SK-N-MC (cell line): ENCODE measurements around the gene RPS14.
"Not testable (repeated sequence)": the region's sequence is repeated elsewhere in the genome, so short reads cannot be mapped to it uniquely, and the experiment has no call there.

Experiments
- DNase-seq: peaks from one replicate; pipeline ENCODE4 v3.0.0-alpha.2; 2011; ENCODE audit warnings: low read depth, low spot score
- H3K27ac ChIP-seq: fragments of 200-600 bp; sonication (generic); 2 replicates; pipeline ENCODE4 v1.5.1; 2016; ENCODE audit warnings: mixed run types
- H3K36me3 ChIP-seq: fragments of 200-600 bp; sonication (generic); 2 replicates; pipeline ENCODE4 v1.6.1; 2017; ENCODE audit warnings: antibody characterized with exemption, low read length, mixed read lengths; ENCODE audit not compliant: insufficient read depth
- H3K4me3 ChIP-seq: fragments of 200-600 bp; sonication (generic); 2 replicates; pipeline ENCODE4 v1.5.1; 2016
- H3K9ac ChIP-seq: fragments of 200-600 bp; sonication (generic); 2 replicates; pipeline ENCODE4 v1.8.0; 2017; ENCODE audit warnings: mixed run types, mixed read lengths; ENCODE audit not compliant: insufficient read length
- H3K9me3 ChIP-seq: fragments of 200-600 bp; sonication (generic); 2 replicates; pipeline ENCODE4 v1.6.1; 2017; ENCODE audit warnings: low read depth, mild to moderate bottlenecking, antibody characterized with exemption, low read length, moderate library complexity, mixed read lengths
- EZH2 ChIP-seq: fragments of 200-600 bp; sonication (generic); IDR thresholded peaks from one replicate; pipeline ENCODE4 v1.6.1; 2017; ENCODE audit warnings: antibody characterized with exemption
- FOXP2 ChIP-seq: optimal IDR thresholded peaks from 2 replicates; pipeline ENCODE3; 2011; ENCODE audit warnings: mild to moderate bottlenecking, moderate library complexity; ENCODE audit not compliant: insufficient read depth; ENCODE audit errors: extremely low read length, control extremely low read depth
- POLR2AphosphoS5 ChIP-seq: IDR thresholded peaks from 2 replicates; pipeline ENCODE4 v1.6.1; 2012; ENCODE audit warnings: mild to moderate bottlenecking, low read depth, low read length, borderline replicate concordance

Gene RPS14

DNA sequence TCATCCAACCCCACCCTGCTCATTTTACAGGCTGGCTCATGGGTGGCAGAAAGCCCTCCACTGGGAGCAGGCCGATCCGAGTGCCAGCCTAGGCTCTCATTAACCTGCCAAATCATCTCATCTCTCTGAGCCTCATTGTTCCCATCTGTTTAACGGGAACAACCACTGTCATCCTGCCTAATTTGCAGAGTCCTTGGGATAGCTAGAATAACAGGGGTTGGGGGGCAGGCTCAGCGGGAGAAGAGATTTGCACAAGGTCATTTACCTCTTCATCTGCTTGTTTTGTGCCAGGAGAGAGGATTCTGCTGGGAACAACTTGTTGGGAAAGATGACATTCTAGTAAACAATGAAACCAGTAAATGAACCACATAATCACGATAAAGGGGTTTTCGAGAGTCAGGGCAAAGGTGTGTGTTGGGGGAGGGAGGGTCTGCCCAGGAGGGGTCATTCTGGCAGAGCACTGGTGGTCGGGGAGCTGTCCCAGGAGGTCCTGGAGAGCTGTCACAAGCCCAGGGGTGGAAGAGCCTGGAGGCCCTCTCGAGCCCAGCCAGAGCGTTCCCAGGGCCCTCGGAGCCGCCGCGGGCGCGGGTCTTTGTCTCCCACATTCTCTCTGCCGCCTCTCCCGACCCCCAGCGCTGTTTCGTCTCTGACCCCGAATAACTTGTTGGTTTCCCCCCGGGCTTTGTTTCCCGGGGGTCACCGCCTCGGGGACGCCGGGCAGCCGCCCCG is 35.6 kb upstream of the RPS14 start:
- peak overlapping the region; percentile 96 for H3K4me3 ChIP-seq

DNA sequence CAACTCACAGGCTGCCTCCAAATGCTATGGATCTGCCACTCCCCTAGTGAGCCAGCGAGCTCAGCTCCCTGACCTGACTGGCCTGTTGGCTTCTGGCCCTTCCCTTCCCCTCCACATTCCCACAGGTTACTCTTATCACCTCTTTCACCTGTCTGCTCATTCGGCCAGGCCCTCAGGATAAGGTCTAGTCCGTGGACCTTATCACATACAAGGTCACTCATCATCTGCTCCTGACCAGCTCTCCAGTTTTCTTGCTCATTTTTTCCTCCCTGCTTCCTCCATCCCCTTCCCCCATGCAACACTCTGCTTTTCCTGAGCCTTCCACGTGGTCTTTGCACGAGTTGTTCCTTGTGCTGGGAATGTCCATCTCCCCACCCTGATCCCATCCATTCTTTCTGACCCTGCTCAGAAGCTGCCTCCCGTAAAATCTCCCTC is 32.5 kb upstream of the RPS14 start:
- Histone ChIP-seq H3K36me3 (no peaks in the 10 kb centered on the region), H3K4me3 (no peak overlapping the region), H3K27ac (no peak overlapping the region), H3K9ac (no peak overlapping the region), H3K9me3 (no peaks in the 10 kb centered on the region)
- TF ChIP-seq FOXP2 = no peak
- no peak for TF ChIP-seq POLR2AphosphoS5
- TF ChIP-seq EZH2 = no peak
- no peak for DNase-seq

More for the DNA sequence above, 35.6 kb upstream of the RPS14 start:
- no peaks in the 10 kb centered on the region for H3K36me3 ChIP-seq
- TF ChIP-seq POLR2AphosphoS5 (no peak), FOXP2 (no peak), EZH2 (no peak)
- no peaks in the 10 kb centered on the region for H3K9me3 ChIP-seq
- no peak for DNase-seq
- H3K9ac ChIP-seq = peak overlapping the region; percentile 96
- H3K27ac ChIP-seq = no peak overlapping the region; the same call in 1 of the 2 replicates

DNA sequence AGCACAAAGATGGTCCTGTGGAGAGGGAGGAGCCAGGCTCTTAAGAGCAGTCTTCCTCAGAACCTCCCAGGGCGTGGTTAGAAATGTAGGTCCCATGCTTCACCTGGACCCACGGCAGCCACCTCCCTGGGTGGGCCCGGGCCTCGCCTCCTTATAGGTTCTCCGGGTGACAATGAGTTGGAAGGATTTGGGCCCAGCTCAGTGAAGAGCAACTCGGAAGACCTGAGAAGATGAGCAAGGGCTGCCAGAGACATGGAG is 32.1 kb upstream of the RPS14 start:
- DNase-seq = no peak
- Histone ChIP-seq H3K36me3 (no peaks in the 10 kb centered on the region), H3K27ac (no peak overlapping the region), H3K4me3 (no peak overlapping the region), H3K9me3 (no peaks in the 10 kb centered on the region), H3K9ac (no peak overlapping the region)
- no peak for TF ChIP-seq EZH2
- TF ChIP-seq POLR2AphosphoS5 = no peak
- TF ChIP-seq FOXP2 = no peak

DNA sequence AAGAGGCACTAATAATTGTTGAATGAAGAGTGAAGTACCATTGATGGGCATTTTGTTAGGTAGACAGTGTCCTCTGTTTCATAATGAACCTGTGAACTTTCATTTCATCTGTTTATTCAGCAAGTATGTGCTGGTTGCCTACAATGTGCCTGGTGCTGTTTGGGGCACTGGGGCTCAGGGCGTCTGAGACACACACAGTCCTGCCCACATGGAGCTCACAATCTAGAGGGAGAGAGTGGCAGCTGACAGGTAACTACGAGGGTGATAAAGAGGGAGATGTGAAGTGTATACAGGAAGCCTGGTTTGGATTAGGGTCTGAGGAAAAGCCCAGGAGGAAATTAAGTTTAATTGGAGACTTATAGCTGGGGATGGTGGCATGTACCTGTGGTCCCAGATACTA is 29.9 kb upstream of the RPS14 start:
- TF ChIP-seq POLR2AphosphoS5 (no peak), FOXP2 (no peak), EZH2 (no peak)

DNA sequence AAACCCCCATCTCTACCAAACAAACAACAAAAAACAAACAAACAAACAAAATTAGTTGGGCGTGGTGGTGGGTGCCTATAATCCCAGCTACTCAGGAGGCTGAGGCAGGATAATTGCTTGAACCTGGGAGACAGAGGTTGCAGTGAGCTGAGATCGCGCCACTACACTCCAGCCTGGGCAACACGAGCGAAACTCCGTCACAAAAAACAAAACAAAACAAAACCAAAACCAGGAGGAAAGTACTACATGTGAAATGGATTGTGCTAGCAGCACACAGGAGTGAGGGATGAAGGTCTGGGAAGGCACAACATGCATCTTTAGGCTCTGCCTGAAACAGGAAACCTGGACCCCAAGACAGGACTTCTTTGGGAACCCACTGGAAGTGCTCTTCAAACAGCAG is 27.0 kb upstream of the RPS14 start:
- H3K36me3 ChIP-seq, H3K27ac ChIP-seq, DNase-seq, H3K9ac ChIP-seq, H3K9me3 ChIP-seq, H3K4me3 ChIP-seq: not testable (repeated sequence)

More for the DNA sequence above, 29.9 kb upstream of the RPS14 start:
- H3K4me3 ChIP-seq = no peak overlapping the region
- H3K9ac ChIP-seq = no peak overlapping the region
- H3K36me3 ChIP-seq = no peaks in the 10 kb centered on the region
- H3K27ac ChIP-seq = no peak overlapping the region
- H3K9me3 ChIP-seq = no peaks in the 10 kb centered on the region
- no peak for DNase-seq

DNA sequence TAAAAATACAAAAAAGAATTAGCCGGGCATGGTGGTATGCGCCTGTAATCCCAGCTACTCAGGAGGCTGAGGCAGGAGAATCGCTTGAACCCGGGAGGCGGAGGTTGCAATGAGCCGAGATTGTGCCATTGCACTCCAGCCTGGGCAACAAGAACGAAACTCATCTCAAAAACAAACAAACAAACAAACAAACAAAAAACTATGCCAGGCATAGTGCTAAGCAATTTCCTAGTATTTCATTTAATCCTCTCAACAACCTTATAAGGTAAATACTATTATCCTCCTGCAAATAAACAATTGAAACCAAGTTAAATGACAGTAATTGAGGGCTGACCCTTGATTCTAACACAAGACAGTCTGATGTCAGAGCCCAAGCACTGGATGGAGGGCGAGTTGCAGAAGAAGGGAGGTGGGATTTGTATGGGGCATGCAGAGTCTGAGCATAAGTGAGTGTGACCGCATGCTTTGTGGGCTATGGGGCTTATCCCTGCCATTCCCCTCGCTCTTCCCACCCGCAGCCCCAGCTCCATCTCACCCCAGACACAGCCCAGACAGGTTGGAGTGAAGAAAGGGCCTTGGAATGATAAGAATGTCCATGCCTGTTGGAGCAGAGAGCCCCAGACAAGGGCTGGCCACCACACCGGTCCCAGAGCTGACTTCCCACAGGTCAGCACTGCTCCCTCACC is 24.3 kb upstream of the RPS14 start:
- H3K9ac ChIP-seq = no peak overlapping the region
- TF ChIP-seq EZH2 (no peak), POLR2AphosphoS5 (no peak), FOXP2 (no peak)
- no peak for DNase-seq
- H3K27ac ChIP-seq = no peak overlapping the region
- H3K4me3 ChIP-seq = no peak overlapping the region
- H3K9me3 ChIP-seq = no peaks in the 10 kb centered on the region
- no peaks in the 10 kb centered on the region for H3K36me3 ChIP-seq

DNA sequence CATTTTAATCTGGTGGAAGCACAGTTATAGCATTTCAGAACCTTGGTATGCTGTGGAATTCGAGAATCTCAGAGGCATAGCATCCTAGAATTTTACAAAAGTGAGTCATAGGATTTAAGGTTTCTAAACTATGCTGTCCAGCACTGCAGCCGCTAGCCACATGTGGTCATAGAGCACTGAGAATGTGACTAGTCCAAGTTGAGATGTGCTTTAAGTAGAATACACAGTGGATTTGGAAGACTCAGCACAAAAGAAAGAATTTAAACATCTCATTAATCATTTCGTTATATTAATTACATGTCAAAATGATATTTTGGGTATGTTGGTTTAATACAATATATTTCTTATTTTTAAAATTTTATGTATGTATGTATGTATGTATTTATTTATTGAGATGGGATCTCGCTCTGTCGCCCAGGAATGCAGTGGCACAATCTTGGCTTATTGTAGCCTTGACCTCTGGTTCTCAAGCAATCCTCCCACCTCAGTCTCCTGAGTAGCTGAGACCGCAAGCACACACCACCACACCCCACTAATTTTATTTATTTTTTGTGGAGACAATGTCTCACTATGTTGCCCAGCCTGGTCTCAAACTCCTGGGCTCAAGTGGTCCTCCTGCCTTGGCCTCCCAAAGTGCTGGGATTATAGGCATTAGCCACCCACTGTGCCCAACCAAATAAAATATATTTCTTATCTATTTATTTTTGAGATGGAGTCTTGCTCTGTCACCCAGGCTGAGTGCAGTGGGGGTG is 20.4 kb upstream of the RPS14 start:
- TF ChIP-seq EZH2 = no peak
- H3K9me3 ChIP-seq = no peaks in the 10 kb centered on the region
- no peak for DNase-seq
- no peak overlapping the region for H3K9ac ChIP-seq
- H3K36me3 ChIP-seq = no peaks in the 10 kb centered on the region
- no peak overlapping the region for H3K4me3 ChIP-seq
- no peak overlapping the region for H3K27ac ChIP-seq

DNA sequence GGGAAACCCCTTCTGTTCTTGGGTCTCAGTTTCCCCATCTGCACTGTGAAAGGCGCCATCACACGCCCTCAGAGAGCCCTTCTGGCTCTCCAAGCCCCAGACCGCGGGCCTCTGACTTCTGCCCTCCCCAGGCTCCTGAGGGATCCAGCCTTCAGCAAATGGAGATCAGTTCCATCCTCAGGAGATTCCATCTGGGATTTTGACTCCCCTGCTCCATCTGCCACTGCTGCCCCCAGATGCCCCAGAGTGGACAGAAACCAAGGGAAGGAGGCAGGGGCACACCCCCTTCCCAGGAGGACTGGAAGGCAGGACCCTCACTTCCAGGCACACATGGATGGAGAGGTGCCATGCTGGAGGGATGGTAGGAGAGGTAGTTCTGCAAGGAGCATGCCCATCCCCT is 18.7 kb upstream of the RPS14 start:
- no peak for DNase-seq
- no peak overlapping the region for H3K27ac ChIP-seq

DNA sequence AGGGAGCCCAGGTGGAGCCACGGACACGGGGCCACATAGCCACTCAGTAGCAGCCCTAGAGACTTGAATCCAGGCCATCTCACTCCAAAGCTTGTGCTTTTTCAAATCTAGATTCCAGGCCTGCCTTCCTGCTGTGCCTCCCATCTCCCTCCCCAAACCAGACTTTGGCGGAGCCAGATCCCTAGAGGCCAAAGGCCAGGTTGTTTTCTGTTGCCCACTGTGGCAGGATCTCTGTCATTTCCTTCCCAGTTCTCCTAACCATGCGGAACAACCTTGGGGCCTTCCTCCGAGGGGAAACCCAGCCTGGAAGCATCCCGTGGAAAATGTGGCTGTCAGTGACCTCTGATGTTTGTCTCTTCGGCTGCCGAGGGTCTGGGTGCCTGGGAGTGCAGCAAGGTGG is 16.4 kb upstream of the RPS14 start:
- Histone ChIP-seq H3K9ac (no peak overlapping the region), H3K4me3 (no peak overlapping the region), H3K27ac (no peak overlapping the region), H3K9me3 (no peaks in the 10 kb centered on the region), H3K36me3 (no peaks in the 10 kb centered on the region)
- no peak for DNase-seq
- TF ChIP-seq EZH2 = no peak
- TF ChIP-seq POLR2AphosphoS5 = no peak
- TF ChIP-seq FOXP2 = no peak

More for the DNA sequence above, 18.7 kb upstream of the RPS14 start:
- Histone ChIP-seq H3K4me3 (no peak overlapping the region), H3K36me3 (no peaks in the 10 kb centered on the region), H3K9me3 (no peaks in the 10 kb centered on the region), H3K9ac (no peak overlapping the region)
- TF ChIP-seq EZH2 (no peak), POLR2AphosphoS5 (no peak), FOXP2 (no peak)
